ENCODE measurements around the gene UQCRQ.

DNA sequence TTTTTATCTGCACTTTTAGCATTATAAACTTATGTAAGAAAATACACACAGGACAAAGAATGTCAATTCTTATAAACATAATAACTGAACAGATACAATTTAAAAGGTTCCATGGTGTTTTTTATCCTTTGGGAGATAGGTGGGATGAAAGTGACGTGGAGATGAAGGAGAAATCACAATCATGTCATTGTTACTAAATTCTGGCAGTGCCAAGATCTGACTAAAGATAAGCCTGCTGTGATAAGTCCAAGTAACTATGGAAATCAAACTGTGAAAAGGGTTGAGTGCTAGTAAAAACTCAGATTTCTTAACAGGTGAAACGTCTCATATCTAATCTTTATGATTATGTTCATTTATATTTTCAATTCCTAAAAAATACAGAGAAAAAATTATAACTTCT is 18.1 kb downstream of the UQCRQ start:
- TF ChIP-seq CTCF (IDR thresholded peaks at IDR 0.05) (no peak), ZFX (IDR thresholded peaks at IDR 0.05; ENCODE audit: borderline replicate concordance) (no peak)

Data from 22Rv1 (cell line).